ENCODE measurements around the gene PRIM2. TPM values are rescaled to one million over a fixed set of nuclear protein-coding genes. Genes with fewer than 3 reads are reported as not detected.
"Not testable (repeated sequence)": the region's sequence is repeated elsewhere in the genome, so short reads cannot be mapped to it uniquely, and the experiment has no call there.

The PRIM2 gene
- total RNA-seq, 1 experiment from 2014 or later = 24.7 TPM

- Mint-ChIP-seq H3K9me3 (ENCODE audit: unreplicated experiment) (no peaks in the 10 kb centered on the region), H3K36me3 (ENCODE audit: insufficient read depth, unreplicated experiment) (no peaks in the 10 kb centered on the region), H3K4me1 (ENCODE audit: low read depth, unreplicated experiment) (peaks cover under 1% of the 10 kb centered on the region), H3K27me3 (ENCODE audit: insufficient read depth, unreplicated experiment) (peaks cover 3% of the 10 kb centered on the region), H3K27ac (ENCODE audit: unreplicated experiment) (no peak overlapping the region), H3K4me3 (ENCODE audit: unreplicated experiment) (no peak overlapping the region)
- POLR2A ChIA-PET = no interaction called here
- CTCF ChIA-PET = no interaction called here
- Histone ChIP-seq H3K4me3 (ENCODE audit: low read depth, low read length) (no peak overlapping the region), H3K4me1 (no peaks in the 10 kb centered on the region; the same call in 1 of the 2 replicates), H3K9me3 (no peaks in the 10 kb centered on the region), H3K27me3 (replicated peaks; ENCODE audit: control insufficient read depth, insufficient read depth, low read length) (no peaks in the 10 kb centered on the region), H3K36me3 (ENCODE audit: control insufficient read depth, insufficient read depth, low read length) (no peaks in the 10 kb centered on the region)
- intact Hi-C loops (cut with micrococcal nuclease; ENCODE audit: unreplicated experiment) = no loop called here
- no TSS peak for BruUV-seq (replicated peaks)
- DNase-seq = no peak
- no peak for TF ChIP-seq CTCF (IDR thresholded peaks at IDR 0.05; ENCODE audit: insufficient read depth in 1 of 2, low read depth in 1 of 2, low read length in 1 of 2, severe bottlenecking in 1 of 2, unreplicated experiment in 1 of 2)
These were observed 9.6 kb upstream of the PRIM2 start for GRCh38 chr6:57307850-57308249.

GRCh38 chr6:57308755-57309154 lies 8.7 kb upstream of the PRIM2 start:
- H3K4me1 ChIP-seq; intact Hi-C loops (cut with micrococcal nuclease; ENCODE audit: unreplicated experiment); BruUV-seq (replicated peaks); H3K27me3 Mint-ChIP-seq (ENCODE audit: insufficient read depth, unreplicated experiment); H3K27ac Mint-ChIP-seq (ENCODE audit: unreplicated experiment); H3K27me3 ChIP-seq (replicated peaks; ENCODE audit: control insufficient read depth, insufficient read depth, low read length); H3K4me1 Mint-ChIP-seq (ENCODE audit: low read depth, unreplicated experiment); H3K4me3 Mint-ChIP-seq (ENCODE audit: unreplicated experiment); DNase-seq; H3K9me3 ChIP-seq; H3K4me3 ChIP-seq (ENCODE audit: low read depth, low read length); H3K9me3 Mint-ChIP-seq (ENCODE audit: unreplicated experiment); CTCF ChIA-PET; H3K36me3 Mint-ChIP-seq (ENCODE audit: insufficient read depth, unreplicated experiment); POLR2A ChIA-PET; H3K36me3 ChIP-seq (ENCODE audit: control insufficient read depth, insufficient read depth, low read length): not testable (repeated sequence)

GRCh38 chr6:57310095-57310816 lies 7.2 kb upstream of the PRIM2 start:
- POLR2A ChIA-PET; H3K9me3 Mint-ChIP-seq (ENCODE audit: unreplicated experiment); CTCF ChIA-PET; H3K36me3 Mint-ChIP-seq (ENCODE audit: insufficient read depth, unreplicated experiment); H3K27me3 ChIP-seq (replicated peaks; ENCODE audit: control insufficient read depth, insufficient read depth, low read length); H3K36me3 ChIP-seq (ENCODE audit: control insufficient read depth, insufficient read depth, low read length); H3K4me3 ChIP-seq (ENCODE audit: low read depth, low read length); H3K27ac Mint-ChIP-seq (ENCODE audit: unreplicated experiment); intact Hi-C loops (cut with micrococcal nuclease; ENCODE audit: unreplicated experiment); H3K4me3 Mint-ChIP-seq (ENCODE audit: unreplicated experiment); H3K27me3 Mint-ChIP-seq (ENCODE audit: insufficient read depth, unreplicated experiment); DNase-seq; H3K9me3 ChIP-seq; BruUV-seq (replicated peaks): not testable (repeated sequence)
- peaks cover 13% of the 10 kb centered on the region for H3K4me1 Mint-ChIP-seq (ENCODE audit: low read depth, unreplicated experiment)
- peaks cover 10% of the 10 kb centered on the region; the same call in 1 of the 2 replicates for H3K4me1 ChIP-seq

- Histone ChIP-seq H3K36me3 (ENCODE audit: control insufficient read depth, insufficient read depth, low read length) (no peaks in the 10 kb centered on the region), H3K9me3 (no peaks in the 10 kb centered on the region), H3K4me1 (peaks cover 10% of the 10 kb centered on the region; the same call in 1 of the 2 replicates), H3K27me3 (replicated peaks; ENCODE audit: control insufficient read depth, insufficient read depth, low read length) (no peaks in the 10 kb centered on the region), H3K4me3 (ENCODE audit: low read depth, low read length) (no peak overlapping the region)
- H3K4me1 Mint-ChIP-seq (ENCODE audit: low read depth, unreplicated experiment) = peaks cover 13% of the 10 kb centered on the region
- H3K36me3 Mint-ChIP-seq (ENCODE audit: insufficient read depth, unreplicated experiment) = no peaks in the 10 kb centered on the region
- no peak overlapping the region for H3K27ac Mint-ChIP-seq (ENCODE audit: unreplicated experiment)
- H3K27me3 Mint-ChIP-seq (ENCODE audit: insufficient read depth, unreplicated experiment) = no peaks in the 10 kb centered on the region
- no peak for DNase-seq
- CTCF ChIA-PET = no interaction called here
- no TSS peak for BruUV-seq (replicated peaks)
- no peak overlapping the region for H3K4me3 Mint-ChIP-seq (ENCODE audit: unreplicated experiment)
- no peak for TF ChIP-seq CTCF (IDR thresholded peaks at IDR 0.05; ENCODE audit: insufficient read depth in 1 of 2, low read depth in 1 of 2, low read length in 1 of 2, severe bottlenecking in 1 of 2, unreplicated experiment in 1 of 2)
- intact Hi-C loops (cut with micrococcal nuclease; ENCODE audit: unreplicated experiment) = no loop called here
- no peaks in the 10 kb centered on the region for H3K9me3 Mint-ChIP-seq (ENCODE audit: unreplicated experiment)
- POLR2A ChIA-PET = no interaction called here
These were observed 6.6 kb upstream of the PRIM2 start for GRCh38 chr6:57310817-57311157.

GRCh38 chr6:57311300-57312003 lies 6.0 kb upstream of the PRIM2 start:
- DNase-seq; BruUV-seq (replicated peaks): not testable (repeated sequence)

More at GRCh38 chr6:57311300-57312003, 6.0 kb upstream of the PRIM2 start:
- H3K9me3 Mint-ChIP-seq (ENCODE audit: unreplicated experiment); H3K36me3 ChIP-seq (ENCODE audit: control insufficient read depth, insufficient read depth, low read length); intact Hi-C loops (cut with micrococcal nuclease; ENCODE audit: unreplicated experiment); POLR2A ChIA-PET; CTCF ChIA-PET; H3K27me3 Mint-ChIP-seq (ENCODE audit: insufficient read depth, unreplicated experiment); H3K27me3 ChIP-seq (replicated peaks; ENCODE audit: control insufficient read depth, insufficient read depth, low read length); H3K27ac Mint-ChIP-seq (ENCODE audit: unreplicated experiment); H3K4me3 Mint-ChIP-seq (ENCODE audit: unreplicated experiment); H3K4me3 ChIP-seq (ENCODE audit: low read depth, low read length); H3K9me3 ChIP-seq; H3K36me3 Mint-ChIP-seq (ENCODE audit: insufficient read depth, unreplicated experiment): not testable (repeated sequence)
- H3K4me1 Mint-ChIP-seq (ENCODE audit: low read depth, unreplicated experiment) = peaks cover 13% of the 10 kb centered on the region
- H3K4me1 ChIP-seq = peaks cover 10% of the 10 kb centered on the region; the same call in 1 of the 2 replicates

All from Caco-2 (cell line).